NCI-H524 (cell line): ENCODE results near the gene AWAT1.
A peak's percentile ranks its signal among the peaks of the same experiment; 100 is the strongest.
"Not testable (repeated sequence)": the region's sequence is repeated elsewhere in the genome, so short reads cannot be mapped to it uniquely, and the experiment has no call there.

Experiments
- DNase-seq, 2 experiments: peaks; one replicate each; lab custom pipeline; 2025; lab: John Stamatoyannopoulos, UW

Gene AWAT1

GRCh38 chrX:70262952-70263567 is 28.6 kb downstream of the AWAT1 start:
- peak in 1 of 2 experiments; percentile 52 for DNase-seq

DNA sequence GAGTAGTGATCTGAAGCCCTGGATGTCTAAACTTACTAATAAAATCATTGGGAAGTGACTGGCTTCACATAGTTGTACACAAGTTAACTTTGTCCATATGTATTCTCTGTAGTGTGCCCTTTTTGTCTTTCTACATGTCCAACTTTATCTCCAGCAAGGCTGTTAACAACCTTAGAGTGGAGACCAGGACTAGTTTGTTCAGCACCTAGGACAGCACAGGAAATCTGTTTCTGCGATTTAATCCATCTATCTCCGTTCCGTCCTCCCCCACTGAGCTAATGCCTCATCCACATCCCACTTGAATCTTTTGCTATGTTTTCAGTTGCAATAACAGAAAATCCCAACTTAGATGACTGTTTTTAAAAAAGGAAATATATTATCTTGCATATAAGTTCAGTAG is 30.3 kb downstream of the AWAT1 start:
- DNase-seq: no peak

DNA sequence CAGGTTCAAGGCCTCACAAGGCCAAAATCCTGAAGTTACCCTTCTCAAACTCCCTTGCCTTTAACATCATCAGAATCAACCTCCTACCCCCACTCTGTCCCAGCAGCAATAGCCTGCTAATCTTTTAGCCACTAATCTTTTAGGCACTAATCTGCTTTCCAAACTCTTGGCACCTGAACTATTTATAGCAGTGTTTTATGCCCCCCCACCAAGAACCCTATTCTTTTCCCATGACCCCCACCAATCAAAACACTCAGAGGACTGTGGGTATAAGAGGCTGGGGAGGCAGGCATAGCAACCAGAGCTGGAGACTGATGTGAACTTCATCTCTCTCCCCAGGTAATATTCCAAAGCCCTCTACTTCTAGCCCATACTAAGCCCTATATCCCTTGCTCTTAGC is 33.6 kb downstream of the AWAT1 start, which contains the start of gene ARR3:
TSS of gene ARR3 (plus strand) at position 301 of the 400 bp plus-strand sequence. CDS start 1,052 bp downstream, outside the sequence.
- peak in 1 of 2 experiments; percentile 9 for DNase-seq

DNA sequence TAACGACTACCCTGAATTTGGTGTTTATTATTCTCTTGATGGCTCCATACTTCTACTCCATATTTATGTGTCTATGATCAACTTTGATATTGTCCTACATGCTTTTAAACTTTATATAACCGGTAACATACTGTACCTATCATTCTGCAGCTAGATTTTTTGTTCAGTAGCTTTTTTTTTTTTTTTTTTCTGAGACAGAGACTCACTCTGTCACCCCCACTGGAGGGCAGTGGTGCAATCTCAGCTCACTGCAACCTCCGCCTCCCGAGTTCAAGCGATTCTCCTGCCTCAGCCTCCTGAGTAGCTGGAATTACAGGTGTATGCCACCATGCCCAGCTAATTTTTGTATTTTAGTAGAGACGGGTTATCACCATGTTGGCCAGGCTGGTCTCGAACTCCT is 39.6 kb downstream of the AWAT1 start:
- not testable (repeated sequence) for DNase-seq

DNA sequence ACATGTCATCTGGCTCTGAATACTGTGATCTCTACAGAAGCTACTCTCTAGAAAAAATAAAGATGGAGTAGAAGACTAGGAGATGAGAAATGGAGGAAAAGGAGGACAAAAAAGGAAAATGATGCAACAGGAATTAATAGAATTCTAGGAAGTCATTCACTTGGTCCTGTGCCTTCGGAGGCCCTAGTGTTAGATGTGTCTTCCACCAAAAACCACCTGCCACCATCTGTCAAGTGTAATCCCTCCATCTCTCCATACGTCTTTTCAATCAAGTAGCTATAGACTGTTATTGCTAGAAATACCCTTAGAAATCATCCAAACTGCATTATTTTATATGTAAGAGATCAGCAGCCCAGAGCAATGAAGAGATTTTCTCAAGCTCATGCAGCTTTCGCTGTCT is 44.6 kb downstream of the AWAT1 start:
- peak; percentile 84 to 90 for DNase-seq

DNA sequence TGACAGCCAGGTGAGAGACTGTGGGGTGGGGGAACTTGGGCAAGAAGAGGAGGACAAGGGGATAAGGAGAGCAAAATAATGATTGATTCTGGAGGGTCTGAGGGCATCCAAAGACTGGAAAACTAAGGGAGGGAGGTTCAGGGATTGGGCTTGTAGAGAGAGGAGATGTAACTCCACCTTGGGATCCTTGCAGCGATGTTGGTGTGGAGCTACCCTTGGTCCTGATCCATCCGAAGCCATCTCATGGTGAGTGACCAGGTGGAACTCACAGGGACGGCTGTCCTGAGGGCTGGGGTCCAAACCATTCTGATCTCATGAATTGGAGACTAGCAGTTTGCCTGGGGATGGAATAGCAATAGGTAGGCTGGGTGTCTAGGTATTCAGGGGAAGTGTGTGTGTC is 46.1 kb downstream of the AWAT1 start:
- DNase-seq: no peak

GRCh38 chrX:70281951-70282350 is 47.5 kb downstream of the AWAT1 start, which contains the start of gene RAB41:
TSS of gene RAB41 (plus strand) at chrX:70282172. CDS start at chrX:70282218, 46 bp downstream.
- no peak for DNase-seq

DNA sequence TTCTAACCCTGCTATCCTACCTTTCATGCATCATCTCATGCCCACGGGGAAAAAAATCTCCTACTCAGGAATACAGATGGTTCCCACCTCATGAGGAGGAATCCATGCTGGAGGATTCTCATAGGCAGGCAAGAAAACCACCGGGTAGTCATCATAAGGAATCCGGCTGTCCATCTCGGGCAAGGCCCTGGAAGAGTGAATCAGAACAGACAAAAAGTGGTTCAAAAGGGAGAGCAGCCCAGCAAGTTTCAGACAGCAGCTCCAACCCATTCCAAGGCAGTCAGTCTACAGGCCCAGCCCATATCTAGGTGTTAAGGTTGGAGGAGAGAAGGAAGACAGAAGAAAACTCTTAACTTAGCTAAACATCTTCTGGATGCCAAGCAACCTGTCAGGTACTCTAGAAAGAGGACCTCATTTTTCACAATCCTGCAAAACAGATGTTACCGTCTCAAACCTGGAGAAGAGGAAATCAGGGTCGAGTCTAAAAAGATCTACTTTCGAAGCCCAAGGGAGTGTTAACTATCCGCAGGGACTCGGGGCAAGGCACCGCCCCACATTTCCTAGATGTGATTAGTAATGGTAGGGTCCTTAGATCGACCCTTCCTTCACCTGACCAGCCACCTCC is 54.8 kb downstream of the AWAT1 start:
- DNase-seq: no peak
